GM19467 (cell line): ENCODE data around the gene CEL.
"Not testable (repeated sequence)": the region's sequence is repeated elsewhere in the genome, so short reads cannot be mapped to it uniquely, and the experiment has no call there.

Experiments used
- ATAC-seq: cut with Tn5 transposase; IDR thresholded peaks from one replicate; pipeline ENCODE4 v1.9.1; 2021; ENCODE audit warnings: mild to moderate bottlenecking, moderate library complexity; ENCODE audit not compliant: unreplicated experiment

The CEL gene

GRCh38 chr9:133080786-133081779, 19.3 kb downstream of the CEL start:
- not testable (repeated sequence) for ATAC-seq

GRCh38 chr9:133081957-133082644, 20.3 kb downstream of the CEL start:
- ATAC-seq = not testable (repeated sequence)

- ATAC-seq = not testable (repeated sequence)
Measured at GRCh38 chr9:133083688-133084087, 21.9 kb downstream of the CEL start.

- ATAC-seq = not testable (repeated sequence)
Measured at GRCh38 chr9:133086212-133086860, 24.6 kb downstream of the CEL start.

GRCh38 chr9:133086894-133087293, 25.1 kb downstream of the CEL start:
- no peak for ATAC-seq

GRCh38 chr9:133087429-133088145, 25.8 kb downstream of the CEL start:
- no peak for ATAC-seq

- ATAC-seq = no peak
Measured at GRCh38 chr9:133088146-133088750, 26.5 kb downstream of the CEL start.

- no peak for ATAC-seq
Measured at GRCh38 chr9:133088756-133089155, 27.0 kb downstream of the CEL start.

- no peak for ATAC-seq
Measured at GRCh38 chr9:133089271-133089671, 27.5 kb downstream of the CEL start.

GRCh38 chr9:133090187-133090586, 28.4 kb downstream of the CEL start:
- no peak for ATAC-seq

- no peak for ATAC-seq
Measured at GRCh38 chr9:133090752-133091385, 29.1 kb downstream of the CEL start.

GRCh38 chr9:133094351-133094750, 32.6 kb downstream of the CEL start:
- not testable (repeated sequence) for ATAC-seq

- ATAC-seq = no peak
Measured at GRCh38 chr9:133094842-133095393, 33.1 kb downstream of the CEL start.

- ATAC-seq = no peak
Measured at GRCh38 chr9:133098104-133098754, 36.4 kb downstream of the CEL start.

GRCh38 chr9:133098871-133099270, 37.1 kb downstream of the CEL start:
- ATAC-seq = no peak

GRCh38 chr9:133099726-133100505, 38.1 kb downstream of the CEL start:
- ATAC-seq = no peak

- ATAC-seq = no peak
Measured at GRCh38 chr9:133100506-133101355, 39.0 kb downstream of the CEL start.
